IMR-90 (cell line): ENCODE measurements around the gene CHD2. TPM values are rescaled to one million over a fixed set of nuclear protein-coding genes. Genes with fewer than 3 reads are reported as not detected.

ENCODE experiments used
- ATAC-seq: fragments of 200-7000 bp; cut with Tn5 transposase; 2 replicates; pipeline ENCODE4 v1.9.1; 2020; ENCODE audit warnings: low read depth, mild to moderate bottlenecking, moderate library complexity
- BruUV-seq: library from RNA; stranded (reverse); fragments of 400-500 nt; replicated peaks from 2 replicates; lab custom pipeline; 2021; lab: Mats Ljungman, UMichigan
- CTCF ChIA-PET: fragments of 300-600 bp; formaldehyde crosslinking; extraction: SDS; loops from one replicate; lab custom pipeline; 2021; ENCODE audit warnings: antibody characterized with exemption; lab: Yijun Ruan, JAX
- POLR2A ChIA-PET: fragments of 300-600 bp; sonication (Branson Sonifier 250); formaldehyde crosslinking; loops from one replicate; lab custom pipeline; 2022; ENCODE audit warnings: antibody characterized with exemption; ENCODE audit not compliant: unreplicated experiment; lab: Charles Lee
- DNase-seq: peaks from one replicate; pipeline ENCODE4 v3.0.0; 2013
- H2AFZ ChIP-seq: replicated peaks from 2 replicates; pipeline ENCODE3; 2013; ENCODE audit warnings: low read length, mild to moderate bottlenecking; ENCODE audit not compliant: poor library complexity
- H2AK5ac ChIP-seq: 2 replicates; pipeline ENCODE4 v1.6.1; 2013; ENCODE audit warnings: low read depth, low read length, inconsistent platforms
- H2AK9ac ChIP-seq: replicated peaks from 2 replicates; pipeline ENCODE3; 2013; ENCODE audit warnings: mild to moderate bottlenecking, low read depth, low read length, moderate library complexity; ENCODE audit not compliant: poor library complexity
- H2BK120ac ChIP-seq: 2 replicates; pipeline ENCODE4 v1.6.1; 2013; ENCODE audit warnings: low read depth, low read length, inconsistent platforms
- H2BK15ac ChIP-seq: 3 replicates; pipeline ENCODE4 v1.6.1; 2013; ENCODE audit warnings: low read depth, low read length, inconsistent platforms
- H2BK20ac ChIP-seq: 2 replicates; pipeline ENCODE4 v1.6.1; 2013; ENCODE audit warnings: low read depth, mild to moderate bottlenecking, inconsistent platforms, low read length, moderate library complexity
- H2BK5ac ChIP-seq: 2 replicates; pipeline ENCODE4 v1.6.1; 2013; ENCODE audit warnings: mild to moderate bottlenecking, low read depth, low read length, inconsistent platforms; ENCODE audit not compliant: poor library complexity, severe bottlenecking
- H3K14ac ChIP-seq: replicated peaks from 2 replicates; pipeline ENCODE4 v1.6.1; 2013; ENCODE audit warnings: low read depth, low read length, inconsistent platforms
- H3K18ac ChIP-seq: 2 replicates; pipeline ENCODE4 v1.6.1; 2013; ENCODE audit warnings: low read depth, low read length, control low read depth
- H3K23ac ChIP-seq: 2 replicates; pipeline ENCODE4 v1.6.1; 2013; ENCODE audit warnings: low read depth, low read length, inconsistent platforms
- H3K27ac ChIP-seq: 2 replicates; pipeline ENCODE4 v1.5.1; 2013; ENCODE audit warnings: mild to moderate bottlenecking, control low read depth, low read length; ENCODE audit not compliant: insufficient read depth
- H3K27me3 ChIP-seq: 2 replicates; pipeline ENCODE4 v1.6.1; 2013; ENCODE audit warnings: low read length; ENCODE audit not compliant: control insufficient read depth, insufficient read depth
- H3K36me3 ChIP-seq: 2 replicates; pipeline ENCODE4 v1.6.1; 2013; ENCODE audit warnings: low read length, mixed read lengths; ENCODE audit not compliant: control insufficient read depth, insufficient read depth
- H3K4ac ChIP-seq: 2 replicates; pipeline ENCODE4 v1.6.1; 2013; ENCODE audit warnings: low read depth, low read length, inconsistent platforms
- H3K4me1 ChIP-seq: 2 replicates; pipeline ENCODE4 v1.6.1; 2013; ENCODE audit warnings: low read length, mixed read lengths; ENCODE audit not compliant: control insufficient read depth, insufficient read depth
- H3K4me2 ChIP-seq: 2 replicates; pipeline ENCODE4 v1.6.1; 2013; ENCODE audit warnings: low read depth, mild to moderate bottlenecking, control low read depth, low read length, moderate library complexity
- H3K4me3 ChIP-seq: 2 replicates; pipeline ENCODE4 v1.5.1; 2013; ENCODE audit warnings: low read depth, mild to moderate bottlenecking, control low read depth, low read length, moderate library complexity; ENCODE audit not compliant: insufficient read depth
- H3K56ac ChIP-seq: 2 replicates; pipeline ENCODE4 v1.6.1; 2013; ENCODE audit warnings: low read length, inconsistent platforms; ENCODE audit not compliant: insufficient read depth; ENCODE audit errors: extremely low read depth
- H3K79me1 ChIP-seq, 2 experiments: 2 replicates each; pipeline ENCODE4 v1.6.1; 2013; ENCODE audit warnings: low read length in 2 of 2, inconsistent platforms in 1 of 2, low read depth in 1 of 2
- H3K9ac ChIP-seq: 2 replicates; pipeline ENCODE4 v1.6.1; 2013; ENCODE audit warnings: low read depth, low read length, control low read depth
- H3K9me1 ChIP-seq: 2 replicates; pipeline ENCODE4 v1.6.1; 2013; ENCODE audit warnings: low read length, inconsistent platforms; ENCODE audit not compliant: insufficient read depth
- H3K9me3 ChIP-seq: 2 replicates; pipeline ENCODE4 v1.6.1; 2013; ENCODE audit warnings: low read length; ENCODE audit not compliant: control insufficient read depth, insufficient read depth
- H4K20me1 ChIP-seq: 2 replicates; pipeline ENCODE4 v1.6.1; 2013; ENCODE audit warnings: low read length, inconsistent platforms; ENCODE audit not compliant: insufficient read depth
- H4K5ac ChIP-seq: 2 replicates; pipeline ENCODE4 v1.6.1; 2013; ENCODE audit warnings: mild to moderate bottlenecking, low read depth, low read length, control low read depth
- H4K8ac ChIP-seq, 2 experiments: 2 replicates each; pipeline ENCODE4 v1.6.1; 2013; ENCODE audit warnings: low read depth in 2 of 2, low read length in 2 of 2, control low read depth in 1 of 2, inconsistent platforms in 1 of 2
- H4K91ac ChIP-seq: 2 replicates; pipeline ENCODE4 v1.6.1; 2013; ENCODE audit warnings: low read depth, low read length, inconsistent platforms; ENCODE audit not compliant: insufficient read depth
- CHD1 ChIP-seq: IDR thresholded peaks from 2 replicates; pipeline ENCODE4 v1.6.1; 2012; ENCODE audit warnings: low read depth, low read length, improper control_type of control experiment
- WGBS, 2 experiments: methylation state at CpG; one replicate each; pipeline versions ENCODE4 v1.1.5 to v1.1.7; 2013; ENCODE audit warnings: missing lambda C conversion rate in 2 of 2; ENCODE audit not compliant: insufficient read length in 1 of 2; ENCODE audit errors: extremely low coverage in 2 of 2; 5-methylcytosine and 5-hydroxymethylcytosine counted together
- dilution Hi-C: fragments of 300-500 bp; cut with HindIII; formaldehyde crosslinking; loops from one replicate; pipeline ENCODE4 v1.14.3; 2018; ENCODE audit warnings: low sequenced_read_pairs; ENCODE audit not compliant: unreplicated experiment
- in situ Hi-C: fragments of 300-500 bp; cut with MboI; formaldehyde crosslinking; loops from 3 replicates; pipeline ENCODE4 v1.14.3; 2019; ENCODE audit warnings: low sequenced_read_pairs, inconsistent platforms, mixed read lengths
- intact Hi-C: fragments of 100-400 bp; cut with micrococcal nuclease; formaldehyde crosslinking; loops from 2 replicates; pipeline ENCODE4 v1.10.0; 2022
- polyA plus RNA-seq, 3 experiments: library from polyadenylated mRNA; depleted of rRNA; stranded (reverse); fragments of >200 nt; gene quantifications; 2 replicates each; pipeline ENCODE4 v1.2.3, GENCODE V29; 2012; ENCODE audit warnings: low replicate concordance in 1 of 3
- total RNA-seq: library from RNA; depleted of rRNA; stranded (reverse); fragments of >200 nt; gene quantifications from 2 replicates; pipeline ENCODE4 v1.2.3, GENCODE V29; 2012
- TF ChIP-seq, protein P1 (sequence below): fragments of 150-350 bp; IDR thresholded peaks from 2 replicates; pipeline ENCODE4 v1.6.1; 2016; ENCODE audit warnings: low read depth, mild to moderate bottlenecking, low read length, moderate library complexity, borderline replicate concordance

The CHD2 gene
- total and polyA plus RNA-seq, 2 of the 4 experiments (the other 2 are of a cell fraction), result 44.9 to 64.7 TPM

DNA sequence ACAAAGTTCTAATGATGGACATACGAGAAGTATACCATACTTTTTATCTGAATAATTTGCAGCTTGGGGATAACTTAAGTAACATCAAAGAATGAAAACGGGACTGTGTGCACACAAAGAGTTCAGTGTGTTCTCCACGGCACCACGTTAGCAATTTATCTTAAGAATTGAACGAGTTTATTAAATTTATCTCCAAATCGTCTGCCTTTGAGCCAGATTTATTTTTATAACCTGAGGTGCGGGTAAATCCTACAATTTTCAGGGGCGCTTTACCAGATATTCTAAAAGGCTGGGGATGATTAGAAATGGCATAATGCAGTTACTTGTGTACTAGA is 3.5 kb downstream of the CHD2 start:
- peak overlapping the region; percentile 92; the same call in 1 of the 2 replicates for H2BK120ac ChIP-seq
- peak overlapping the region; percentile 54 for H3K4me3 ChIP-seq
- POLR2A ChIA-PET, result interaction anchor here (1.0 to 1.5 kb wide), 2 partner anchors 21 to 102 kb away, joined by 7 to 12 read pairs; no protein-coding TSS in a partner anchor
- peaks cover 28% of the 10 kb centered on the region for H4K20me1 ChIP-seq
- CTCF ChIA-PET, result interaction anchor here (1.2 kb wide), 1 partner anchor 21 kb away, joined by 5 read pairs; no protein-coding TSS in a partner anchor
- no peak overlapping the region for H2AFZ ChIP-seq
- H2AK9ac ChIP-seq, result no peak overlapping the region
- H2BK20ac ChIP-seq, result no peak overlapping the region
- WGBS, 2 experiments, result no CpG with 5 or more reads among the region's 8 CpGs
- intact Hi-C loops (no loop called here), dilution Hi-C loops (no loop called here), in situ Hi-C loops (no loop called here)
- H3K9ac ChIP-seq, result peak overlapping the region; percentile 99
- peaks cover 0 to 2% of the 10 kb centered on the region in 2 experiments; a peak in 2 of 4 replicates for H3K79me1 ChIP-seq
- H3K56ac ChIP-seq, result peak overlapping the region; percentile 99
- H3K4me2 ChIP-seq, result peak overlapping the region; percentile 97
- no peaks in the 10 kb centered on the region for H3K9me1 ChIP-seq
- TF ChIP-seq CHD1, result 0 out of 2 replicates have a peak, but pooled peaks have one; percentile 22
- TF ChIP-seq, protein P1, sequence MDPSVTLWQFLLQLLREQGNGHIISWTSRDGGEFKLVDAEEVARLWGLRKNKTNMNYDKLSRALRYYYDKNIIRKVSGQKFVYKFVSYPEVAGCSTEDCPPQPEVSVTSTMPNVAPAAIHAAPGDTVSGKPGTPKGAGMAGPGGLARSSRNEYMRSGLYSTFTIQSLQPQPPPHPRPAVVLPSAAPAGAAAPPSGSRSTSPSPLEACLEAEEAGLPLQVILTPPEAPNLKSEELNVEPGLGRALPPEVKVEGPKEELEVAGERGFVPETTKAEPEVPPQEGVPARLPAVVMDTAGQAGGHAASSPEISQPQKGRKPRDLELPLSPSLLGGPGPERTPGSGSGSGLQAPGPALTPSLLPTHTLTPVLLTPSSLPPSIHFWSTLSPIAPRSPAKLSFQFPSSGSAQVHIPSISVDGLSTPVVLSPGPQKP, result no peak
- no peaks in the 10 kb centered on the region for H3K27me3 ChIP-seq
- BruUV-seq, result no TSS peak
- peaks cover 3% of the 10 kb centered on the region for H3K36me3 ChIP-seq
- no peaks in the 10 kb centered on the region for H3K9me3 ChIP-seq
- peak overlapping the region; percentile 100 for H3K4ac ChIP-seq
- H4K91ac ChIP-seq, result peak overlapping the region; percentile 99
- H2AK5ac ChIP-seq, result peak overlapping the region; percentile 72
- DNase-seq (no peak), ATAC-seq (no peak)
- H3K14ac ChIP-seq, result peak overlapping the region; percentile 100
- peak overlapping the region; percentile 98 for H2BK5ac ChIP-seq
- H4K8ac ChIP-seq, result peak overlapping the region; percentile 33 to 99
- H3K18ac ChIP-seq, result peak overlapping the region; percentile 96; the same call in 1 of the 2 replicates
- H3K27ac ChIP-seq, result peak overlapping the region; percentile 98
- H4K5ac ChIP-seq, result peak overlapping the region; percentile 96
- peaks cover 7% of the 10 kb centered on the region for H3K4me1 ChIP-seq
- H2BK15ac ChIP-seq, result no peak overlapping the region
- peak overlapping the region; percentile 100 for H3K23ac ChIP-seq
